HepG2 (cell line): ENCODE measurements around the gene ISCA2. TPM values are rescaled to one million over a fixed set of nuclear protein-coding genes. Genes with fewer than 3 reads are reported as not detected.

Experiments
- ARID3A ChIP-seq: IDR thresholded peaks from 2 replicates; pipeline ENCODE4 v1.6.1; 2012; ENCODE audit warnings: low read depth, low read length, improper control_type of control experiment
- DDIT3 ChIP-seq: sonication (generic); formaldehyde crosslinking; IDR thresholded peaks from 2 replicates; pipeline ENCODE4 v1.4.0; 2020; ENCODE audit warnings: mild to moderate bottlenecking, missing genetic modification reagents
- DPF2 ChIP-seq: sonication (generic); formaldehyde crosslinking; IDR thresholded peaks from 2 replicates; pipeline ENCODE4 v1.4.0; 2020; ENCODE audit warnings: mild to moderate bottlenecking, low read depth, missing genetic modification reagents, borderline replicate concordance
- HHEX ChIP-seq: IDR thresholded peaks from 2 replicates; pipeline ENCODE4 v1.6.1; 2016; ENCODE audit warnings: control low read depth
- HOXD1 ChIP-seq: sonication (generic); formaldehyde crosslinking; IDR thresholded peaks from 2 replicates; pipeline ENCODE4 v1.5.0; 2020; ENCODE audit warnings: missing genetic modification reagents
- MATR3 ChIP-seq: sonication (generic); formaldehyde crosslinking; IDR thresholded peaks from 2 replicates; pipeline ENCODE4 v1.4.0; 2020; ENCODE audit warnings: missing genetic modification reagents
- NRL ChIP-seq: sonication (generic); formaldehyde crosslinking; IDR thresholded peaks from 2 replicates; pipeline ENCODE4 v1.5.0; 2020; ENCODE audit warnings: missing genetic modification reagents, mild to moderate bottlenecking, moderate library complexity, borderline replicate concordance
- RFXANK ChIP-seq: IDR thresholded peaks from 2 replicates; pipeline ENCODE4 v1.6.1; 2016
- SMC3 ChIP-seq: IDR thresholded peaks from 2 replicates; pipeline ENCODE4 v1.6.1; 2011; ENCODE audit warnings: low read length, improper control_type of control experiment
- TAF1 ChIP-seq: sonication (generic); formaldehyde crosslinking; IDR thresholded peaks from 2 replicates; pipeline ENCODE4 v1.4.0; 2020; ENCODE audit warnings: missing genetic modification reagents
- ZKSCAN5 ChIP-seq: sonication (generic); formaldehyde crosslinking; IDR thresholded peaks from 2 replicates; pipeline ENCODE4 v1.5.1; 2020; ENCODE audit warnings: mild to moderate bottlenecking, missing genetic modification reagents
- polyA plus RNA-seq, 8 experiments: library from polyadenylated mRNA; depleted of rRNA in 3 of 8; stranded (reverse) in 7 of 8; unstranded in 1 of 8; fragments of >200 nt; fragmentation: Illumina TruSeq in 4 of 8; extraction: Trizol in 4 of 8; gene quantifications; 2 replicates each; pipeline versions ENCODE4 v1.2.1 to v1.2.3, GENCODE V29; 2011 to 2016; ENCODE audit warnings: low read depth in 4 of 8, missing spikeins in 1 of 8, mixed read lengths in 1 of 8; ENCODE audit not compliant: insufficient read depth in 1 of 8
- total RNA-seq, 5 experiments: library from RNA; depleted of rRNA; stranded (reverse); fragments of >200 nt; fragmentation: Illumina TruSeq; extraction: Trizol; gene quantifications; 2 replicates each; pipeline ENCODE4 v1.2.3, GENCODE V29; 2016; ENCODE audit warnings: low read depth in 1 of 5
- TF ChIP-seq, protein P1 (sequence below): IDR thresholded peaks from 2 replicates; pipeline ENCODE4 v1.4.0; 2020; ENCODE audit warnings: mild to moderate bottlenecking, missing genetic modification reagents
- TF ChIP-seq, protein P2 (sequence below): IDR thresholded peaks from 2 replicates; pipeline ENCODE4 v1.6.1; 2016

ISCA2 gene
- total and polyA plus RNA-seq, 2 of the 13 experiments (the other 11 are each of a cell fraction or from before 2014, with no cell fraction given), result 32.1 to 43.4 TPM

DNA sequence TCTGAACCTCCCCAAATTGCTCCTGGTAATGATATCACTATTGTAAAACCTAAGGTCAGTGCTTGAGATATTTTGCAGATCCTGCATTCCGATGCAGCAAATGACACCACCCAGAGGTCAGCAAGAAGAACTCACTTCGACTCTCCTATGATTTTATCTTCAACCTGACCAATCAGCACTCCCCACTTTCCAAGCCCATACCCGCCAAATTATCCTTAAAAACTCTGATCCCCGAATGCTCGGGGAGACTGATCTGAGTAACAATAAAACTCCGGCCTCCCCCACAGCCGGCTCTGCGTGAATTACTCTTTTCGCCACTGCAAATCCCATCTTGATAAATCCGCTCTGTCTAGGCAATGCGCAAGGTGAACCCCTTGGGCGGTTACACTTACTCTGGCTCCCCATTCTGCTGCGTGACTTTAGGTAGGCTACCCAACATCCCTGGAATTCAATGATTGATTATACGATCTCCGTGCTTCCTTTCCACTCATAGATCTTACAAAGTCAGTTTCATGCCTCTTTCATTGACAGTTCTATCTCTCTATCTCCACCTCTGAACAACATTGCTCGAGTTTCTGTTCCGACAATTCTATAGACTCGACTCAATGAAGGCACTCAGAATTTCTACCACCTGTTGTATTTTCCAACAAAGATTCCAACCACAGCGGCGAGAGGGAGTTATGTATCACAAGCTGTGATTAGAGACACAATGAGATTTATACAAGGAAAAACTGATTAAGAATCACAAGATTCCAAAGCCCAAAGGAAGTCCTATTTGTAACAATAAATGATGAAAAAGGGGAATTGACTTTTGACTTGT is 1.4 kb upstream of the ISCA2 start (continued):
- no peak for TF ChIP-seq ARID3A
- TF ChIP-seq DPF2 (CRISPR knock-in tag), result no peak
- TF ChIP-seq SMC3, result peak; percentile 7; the same call in 1 of the 2 replicates
- TF ChIP-seq, protein P1, sequence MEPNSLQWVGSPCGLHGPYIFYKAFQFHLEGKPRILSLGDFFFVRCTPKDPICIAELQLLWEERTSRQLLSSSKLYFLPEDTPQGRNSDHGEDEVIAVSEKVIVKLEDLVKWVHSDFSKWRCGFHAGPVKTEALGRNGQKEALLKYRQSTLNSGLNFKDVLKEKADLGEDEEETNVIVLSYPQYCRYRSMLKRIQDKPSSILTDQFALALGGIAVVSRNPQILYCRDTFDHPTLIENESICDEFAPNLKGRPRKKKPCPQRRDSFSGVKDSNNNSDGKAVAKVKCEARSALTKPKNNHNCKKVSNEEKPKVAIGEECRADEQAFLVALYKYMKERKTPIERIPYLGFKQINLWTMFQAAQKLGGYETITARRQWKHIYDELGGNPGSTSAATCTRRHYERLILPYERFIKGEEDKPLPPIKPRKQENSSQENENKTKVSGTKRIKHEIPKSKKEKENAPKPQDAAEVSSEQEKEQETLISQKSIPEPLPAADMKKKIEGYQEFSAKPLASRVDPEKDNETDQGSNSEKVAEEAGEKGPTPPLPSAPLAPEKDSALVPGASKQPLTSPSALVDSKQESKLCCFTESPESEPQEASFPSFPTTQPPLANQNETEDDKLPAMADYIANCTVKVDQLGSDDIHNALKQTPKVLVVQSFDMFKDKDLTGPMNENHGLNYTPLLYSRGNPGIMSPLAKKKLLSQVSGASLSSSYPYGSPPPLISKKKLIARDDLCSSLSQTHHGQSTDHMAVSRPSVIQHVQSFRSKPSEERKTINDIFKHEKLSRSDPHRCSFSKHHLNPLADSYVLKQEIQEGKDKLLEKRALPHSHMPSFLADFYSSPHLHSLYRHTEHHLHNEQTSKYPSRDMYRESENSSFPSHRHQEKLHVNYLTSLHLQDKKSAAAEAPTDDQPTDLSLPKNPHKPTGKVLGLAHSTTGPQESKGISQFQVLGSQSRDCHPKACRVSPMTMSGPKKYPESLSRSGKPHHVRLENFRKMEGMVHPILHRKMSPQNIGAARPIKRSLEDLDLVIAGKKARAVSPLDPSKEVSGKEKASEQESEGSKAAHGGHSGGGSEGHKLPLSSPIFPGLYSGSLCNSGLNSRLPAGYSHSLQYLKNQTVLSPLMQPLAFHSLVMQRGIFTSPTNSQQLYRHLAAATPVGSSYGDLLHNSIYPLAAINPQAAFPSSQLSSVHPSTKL, result no peak; the same call in 1 of the 2 replicates
- TF ChIP-seq TAF1 (CRISPR knock-in tag), result no peak
- no peak for TF ChIP-seq HOXD1 (CRISPR knock-in tag)
- no peak for TF ChIP-seq MATR3
- TF ChIP-seq DDIT3 (CRISPR knock-in tag), result no peak
- TF ChIP-seq HHEX (CRISPR knock-in tag), result no peak
- no peak for TF ChIP-seq RFXANK (CRISPR knock-in tag)
- TF ChIP-seq NRL, result no peak
- no peak for TF ChIP-seq ZKSCAN5 (CRISPR knock-in tag)
- TF ChIP-seq, protein P2, sequence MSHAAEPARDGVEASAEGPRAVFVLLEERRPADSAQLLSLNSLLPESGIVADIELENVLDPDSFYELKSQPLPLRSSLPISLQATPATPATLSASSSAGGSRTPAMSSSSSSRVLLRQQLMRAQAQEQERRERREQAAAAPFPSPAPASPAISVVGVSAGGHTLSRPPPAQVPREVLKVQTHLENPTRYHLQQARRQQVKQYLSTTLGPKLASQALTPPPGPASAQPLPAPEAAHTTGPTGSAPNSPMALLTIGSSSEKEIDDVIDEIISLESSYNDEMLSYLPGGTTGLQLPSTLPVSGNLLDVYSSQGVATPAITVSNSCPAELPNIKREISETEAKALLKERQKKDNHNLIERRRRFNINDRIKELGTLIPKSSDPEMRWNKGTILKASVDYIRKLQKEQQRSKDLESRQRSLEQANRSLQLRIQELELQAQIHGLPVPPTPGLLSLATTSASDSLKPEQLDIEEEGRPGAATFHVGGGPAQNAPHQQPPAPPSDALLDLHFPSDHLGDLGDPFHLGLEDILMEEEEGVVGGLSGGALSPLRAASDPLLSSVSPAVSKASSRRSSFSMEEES (CRISPR knock-in tag), result no peak
